ENCODE measurements around the gene DLG4.
A peak's percentile ranks its signal among the peaks of the same experiment; 100 is the strongest.

DLG4 gene

GRCh38 chr17:7219812-7220592, at the start of gene DLG4, which contains the start of gene ACADVL:
Gene DLG4 (minus strand): TSS chr17:7219836.
Gene ACADVL (plus strand): TSS chr17:7219938. CDS start chr17:7219985, 47 bp downstream.
- DNase-seq (ENCODE audit: low read depth), result peak; percentile 62

- no peak for DNase-seq (ENCODE audit: low read depth)
Measured at GRCh38 chr17:7266784-7267183, 47.1 kb upstream of the DLG4 start.

GRCh38 chr17:7263801-7264078, 44.1 kb upstream of the DLG4 start:
- no peak for DNase-seq (ENCODE audit: low read depth)

- DNase-seq (ENCODE audit: low read depth), result no peak
Measured at GRCh38 chr17:7262935-7263800, 43.5 kb upstream of the DLG4 start.

- no peak for DNase-seq (ENCODE audit: low read depth)
Measured at GRCh38 chr17:7262192-7262934, 42.7 kb upstream of the DLG4 start, which contains the start of gene CLDN7. Gene CLDN7 (minus strand): TSS chr17:7262478. CDS start chr17:7262043, 435 bp downstream.

GRCh38 chr17:7261379-7262191, 41.9 kb upstream of the DLG4 start:
- no peak for DNase-seq (ENCODE audit: low read depth)

- no peak for DNase-seq (ENCODE audit: low read depth)
Measured at GRCh38 chr17:7260651-7261378, 41.2 kb upstream of the DLG4 start.

GRCh38 chr17:7260151-7260550, 40.5 kb upstream of the DLG4 start:
- DNase-seq (ENCODE audit: low read depth), result no peak

- DNase-seq (ENCODE audit: low read depth), result no peak
Measured at GRCh38 chr17:7259555-7259889, 39.9 kb upstream of the DLG4 start.

- no peak for DNase-seq (ENCODE audit: low read depth)
Measured at GRCh38 chr17:7258731-7259554, 39.3 kb upstream of the DLG4 start.

- DNase-seq (ENCODE audit: low read depth), result no peak
Measured at GRCh38 chr17:7256766-7257456, 37.3 kb upstream of the DLG4 start.

GRCh38 chr17:7254511-7254910, 34.9 kb upstream of the DLG4 start:
- DNase-seq (ENCODE audit: low read depth), result no peak

GRCh38 chr17:7253082-7253481, 33.4 kb upstream of the DLG4 start:
- no peak for DNase-seq (ENCODE audit: low read depth)

- peak; percentile 77 for DNase-seq (ENCODE audit: low read depth)
Measured at GRCh38 chr17:7252176-7253043, 32.8 kb upstream of the DLG4 start, which contains the start of gene ELP5. Gene ELP5 (plus strand): TSS chr17:7252215. CDS start chr17:7252551, 336 bp downstream.

GRCh38 chr17:7251661-7252175, 32.1 kb upstream of the DLG4 start, which contains the start of gene CTDNEP1:
Gene CTDNEP1 (minus strand): TSS chr17:7251734. CDS start chr17:7251296, 438 bp downstream.
- peak; percentile 98 for DNase-seq (ENCODE audit: low read depth)

- DNase-seq (ENCODE audit: low read depth), result no peak
Measured at GRCh38 chr17:7250695-7251627, 31.3 kb upstream of the DLG4 start.

GRCh38 chr17:7249830-7250229, 30.2 kb upstream of the DLG4 start:
- no peak for DNase-seq (ENCODE audit: low read depth)

Measured in T-helper 22 cell (primary cell).